Measurements from ENCODE around the gene IL17A.

DNA sequence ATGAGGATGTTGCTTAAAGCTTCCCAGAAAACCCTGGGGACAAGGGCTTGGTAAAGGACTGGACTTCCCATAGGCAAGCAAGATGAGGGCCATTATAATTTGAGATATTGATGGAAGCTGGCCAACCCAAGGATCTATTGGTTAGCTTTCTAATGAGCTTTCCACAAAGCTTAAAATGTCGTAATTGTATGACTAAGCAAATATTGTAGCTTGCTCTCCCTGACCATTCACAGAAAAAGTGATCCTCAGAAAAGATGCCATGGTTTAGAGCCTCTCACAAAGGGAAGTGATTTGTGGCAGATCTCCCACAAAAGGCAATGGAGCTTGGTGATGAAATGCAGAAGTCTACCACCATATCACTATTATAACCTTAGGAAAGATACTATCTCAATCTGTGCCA is 44.5 kb downstream of the IL17A start:
- TF ChIP-seq POLR2AphosphoS5 (IDR thresholded peaks at IDR 0.05) (no peak), POLR2A (IDR thresholded peaks at IDR 0.05) (no peak)
- TF ChIP-seq, protein P1, sequence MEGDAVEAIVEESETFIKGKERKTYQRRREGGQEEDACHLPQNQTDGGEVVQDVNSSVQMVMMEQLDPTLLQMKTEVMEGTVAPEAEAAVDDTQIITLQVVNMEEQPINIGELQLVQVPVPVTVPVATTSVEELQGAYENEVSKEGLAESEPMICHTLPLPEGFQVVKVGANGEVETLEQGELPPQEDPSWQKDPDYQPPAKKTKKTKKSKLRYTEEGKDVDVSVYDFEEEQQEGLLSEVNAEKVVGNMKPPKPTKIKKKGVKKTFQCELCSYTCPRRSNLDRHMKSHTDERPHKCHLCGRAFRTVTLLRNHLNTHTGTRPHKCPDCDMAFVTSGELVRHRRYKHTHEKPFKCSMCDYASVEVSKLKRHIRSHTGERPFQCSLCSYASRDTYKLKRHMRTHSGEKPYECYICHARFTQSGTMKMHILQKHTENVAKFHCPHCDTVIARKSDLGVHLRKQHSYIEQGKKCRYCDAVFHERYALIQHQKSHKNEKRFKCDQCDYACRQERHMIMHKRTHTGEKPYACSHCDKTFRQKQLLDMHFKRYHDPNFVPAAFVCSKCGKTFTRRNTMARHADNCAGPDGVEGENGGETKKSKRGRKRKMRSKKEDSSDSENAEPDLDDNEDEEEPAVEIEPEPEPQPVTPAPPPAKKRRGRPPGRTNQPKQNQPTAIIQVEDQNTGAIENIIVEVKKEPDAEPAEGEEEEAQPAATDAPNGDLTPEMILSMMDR (IDR thresholded peaks at IDR 0.05 in 8 of 11, conservative IDR thresholded peaks at IDR 0.05 in 3 of 11) = no peak

Measured in spleen (tissue), 7 donors.